OCI-LY7 (cell line): ENCODE data around the gene BTG4.

Experiments used
- CTCF ChIP-seq: fragments of 200-600 bp; sonication (generic); conservative IDR thresholded peaks from 2 replicates; pipeline ENCODE4 v1.5.1; 2014; ENCODE audit warnings: mild to moderate bottlenecking, antibody characterized with exemption, low read length, moderate library complexity, mixed read lengths
- EZH2phosphoT487 ChIP-seq: fragments of 200-600 bp; sonication (generic); IDR thresholded peaks from 2 replicates; pipeline ENCODE4 v1.6.1; 2018; ENCODE audit warnings: low read depth, borderline replicate concordance, mild to moderate bottlenecking, mixed run types, antibody characterized with exemption, low read length, moderate library complexity, mixed read lengths

GRCh38 chr11:111554532-111554931 lies 42.3 kb upstream of the BTG4 start:
- TF ChIP-seq CTCF: no peak
- no peak for TF ChIP-seq EZH2phosphoT487
